Psoas muscle (tissue), 8 donors: Measurements from ENCODE around the gene CHMP6. TPM values are rescaled to one million over a fixed set of nuclear protein-coding genes. Genes with fewer than 3 reads are reported as not detected.

ENCODE experiments used
- ATAC-seq, 4 donors: fragments of 200-7000 bp; cut with Tn5 transposase; one replicate each; pipeline ENCODE4 v1.9.1; 2020; ENCODE audit warnings: moderate library complexity in 3 of 4, mild to moderate bottlenecking in 2 of 4
- DNase-seq, 2 donors: peaks; one replicate each; pipeline ENCODE4 v3.0.0-alpha.2; 2020
- H3K27ac ChIP-seq: fragments of 200-600 bp; one replicate; pipeline ENCODE4 v1.8.0; 2022
- H3K27me3 ChIP-seq, 3 donors: fragments of 200-600 bp in 1 of 3; one replicate each; pipeline versions ENCODE4 v1.6.1 to v1.8.0; 2013 to 2022; ENCODE audit warnings: low read length in 2 of 3, mild to moderate bottlenecking in 2 of 3, moderate library complexity in 1 of 3; ENCODE audit not compliant: insufficient read depth in 3 of 3
- H3K36me3 ChIP-seq, 2 donors: fragments of 200-600 bp in 1 of 2; one replicate each; pipeline versions ENCODE4 v1.6.1 to v1.8.0; 2013 to 2022; ENCODE audit warnings: low read depth in 1 of 2, mild to moderate bottlenecking in 1 of 2, moderate library complexity in 1 of 2; ENCODE audit not compliant: insufficient read depth in 1 of 2
- H3K4me1 ChIP-seq: fragments of 200-600 bp; one replicate; pipeline ENCODE4 v1.8.0; 2022
- H3K4me3 ChIP-seq: fragments of 200-600 bp; one replicate; pipeline ENCODE4 v1.8.0; 2022; ENCODE audit warnings: mild to moderate bottlenecking
- H3K9me3 ChIP-seq: fragments of 200-600 bp; one replicate; pipeline ENCODE4 v1.8.0; 2022
- CTCF ChIP-seq: fragments of 200-600 bp; IDR thresholded peaks from one replicate; pipeline ENCODE4 v1.8.0; 2022; ENCODE audit warnings: antibody characterized with exemption
- WGBS, 3 donors: extraction: QIAGEN DNeasy Blood & Tissue Kit; methylation state at CpG; one replicate each; pipeline versions ENCODE4 v1.1.6 to v1.1.7; 2013; 5-methylcytosine and 5-hydroxymethylcytosine counted together
- intact Hi-C, 2 donors: fragments of 100-400 bp; cut with DNase I; formaldehyde crosslinking; loops; one replicate each; pipeline versions ENCODE4 v1.11.0 to v1.14.2; 2022
- polyA plus RNA-seq, 3 donors: library from polyadenylated mRNA; stranded (reverse); fragments of 200-250 nt; gene quantifications; one replicate each; pipeline ENCODE4 v1.2.3, GENCODE V29; 2013
- total RNA-seq, 4 donors: library from RNA; stranded (reverse); fragmentation: NEBNext Ultra II Directional in 2 of 4; extraction: Animal tissue kit (Norgen Biotek cat#: 25700) in 2 of 4; gene quantifications; one replicate each; pipeline versions ENCODE4 v1.2.1 to v1.2.4, GENCODE V29; 2021 to 2023
- donor health status: healthy with polysubstance abuse.
- donor health status: DM: no; HTN: no; CAD: no; lungs with moderate emphysema.
- donor health status: Bipolar disorder and iron deficiency.
- donor health status: healthy.
- donor health status: DM: yes; HTN: yes; CAD: no.
- donor health status: DM: no; HTN: no; CAD: no.
- donor health status: DM: no; HTN: no; CAD: no.
- donor health status: DM: yes; HTN: yes; CAD: no.

Gene CHMP6
- total and polyA plus RNA-seq, 7 donors, result 32.0 to 53.2 (median 36.9) TPM

- DNase-seq, result no peak
- 70 to 86% (median 79%) methylated on average over 8 to 9 of the region's 9 CpGs for WGBS, 3 donors
- peaks cover 18% of the 10 kb centered on the region for H3K4me1 ChIP-seq
Observed at GRCh38 chr17:81045590-81046095, 54.0 kb downstream of the CHMP6 start.

GRCh38 chr17:81046132-81046769, 54.6 kb downstream of the CHMP6 start:
- DNase-seq (no peak), ATAC-seq (no peak)
- Histone ChIP-seq H3K4me3 (no peak overlapping the region), H3K4me1 (peaks cover 18% of the 10 kb centered on the region), H3K9me3 (no peaks in the 10 kb centered on the region), H3K36me3 (no peaks in the 10 kb centered on the region), H3K27ac (no peak overlapping the region), H3K27me3 (no peaks in the 10 kb centered on the region)
- TF ChIP-seq CTCF, result no peak
- intact Hi-C loops, result no loop called here
- 87 to 89% (median 88%) methylated on average over 16 to 17 of the region's 17 CpGs for WGBS, 3 donors

More at GRCh38 chr17:81045590-81046095, 54.0 kb downstream of the CHMP6 start:
- ATAC-seq, result no peak
- Histone ChIP-seq H3K4me3 (no peak overlapping the region), H3K27ac (no peak overlapping the region), H3K27me3 (no peaks in the 10 kb centered on the region), H3K36me3 (no peaks in the 10 kb centered on the region), H3K9me3 (no peaks in the 10 kb centered on the region)
- intact Hi-C loops, result no loop called here
- no peak for TF ChIP-seq CTCF

- Histone ChIP-seq H3K27me3 (no peaks in the 10 kb centered on the region), H3K36me3 (no peaks in the 10 kb centered on the region), H3K4me3 (no peak overlapping the region), H3K27ac (no peak overlapping the region), H3K9me3 (no peaks in the 10 kb centered on the region), H3K4me1 (peaks cover 18% of the 10 kb centered on the region)
- intact Hi-C loops, result no loop called here
- WGBS, 3 donors, result 75 to 87% (median 78%) methylated on average over 16 to 18 of the region's 18 CpGs
- no peak for ATAC-seq
- TF ChIP-seq CTCF, result no peak
- DNase-seq, result no peak
Observed at GRCh38 chr17:81046770-81047359, 55.2 kb downstream of the CHMP6 start.

- 89 to 95% (median 91%) methylated on average over 22 to 28 of the region's 28 CpGs for WGBS, 3 donors
Observed at GRCh38 chr17:81048827-81049371, 57.3 kb downstream of the CHMP6 start.

More at GRCh38 chr17:81048827-81049371, 57.3 kb downstream of the CHMP6 start:
- no peak for TF ChIP-seq CTCF
- Histone ChIP-seq H3K36me3 (no peaks in the 10 kb centered on the region), H3K27me3 (no peaks in the 10 kb centered on the region), H3K4me1 (peaks cover 15% of the 10 kb centered on the region), H3K4me3 (no peak overlapping the region), H3K9me3 (no peaks in the 10 kb centered on the region), H3K27ac (no peak overlapping the region)
- DNase-seq (no peak), ATAC-seq (no peak)
- intact Hi-C loops, result no loop called here
